Measurements from ENCODE around the gene GTPBP3.

GTPBP3 gene

DNA sequence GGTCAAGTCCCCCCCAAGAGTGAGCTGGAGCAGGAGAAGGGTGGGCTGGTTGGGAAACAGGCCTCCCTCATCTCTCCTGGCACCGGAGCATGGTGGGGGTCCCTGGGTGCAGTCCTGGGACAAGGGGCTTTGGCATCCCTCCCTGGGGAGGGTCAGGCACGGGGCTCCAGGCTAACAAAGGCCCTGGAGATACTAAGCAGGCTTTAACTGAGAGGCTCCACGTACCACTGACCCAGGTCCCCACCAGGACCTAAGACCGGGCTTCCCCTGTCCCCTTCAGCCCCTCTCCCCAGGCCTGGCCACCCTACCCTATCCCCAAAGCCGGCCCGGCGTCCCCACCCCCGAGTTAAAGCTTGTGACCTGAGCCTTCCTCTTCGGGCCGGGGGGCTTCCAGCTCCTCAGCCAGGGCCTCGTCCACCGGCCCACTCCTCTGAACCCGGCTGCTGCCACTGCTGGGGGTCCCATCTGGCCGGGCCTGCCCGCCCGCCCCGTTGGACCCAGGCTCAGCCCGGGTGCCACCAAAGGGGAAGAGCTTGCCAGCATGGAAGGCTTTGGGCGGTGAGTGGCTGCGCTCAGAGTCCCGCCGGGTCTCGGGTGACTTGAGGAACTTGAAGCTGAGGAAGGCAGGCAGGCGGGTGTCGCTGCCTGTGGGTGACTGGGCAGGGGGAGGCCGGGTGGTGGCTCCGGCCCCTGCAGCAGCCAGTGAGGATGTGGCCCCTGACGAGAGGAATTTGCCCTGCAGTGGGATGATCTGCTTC is 12.8 kb upstream of the GTPBP3 start:
- no peak for DNase-seq (ENCODE audit: low read depth, low spot score)
- Histone ChIP-seq H3K4me3 (no peak overlapping the region), H3K9ac (ENCODE audit: insufficient read length) (no peak overlapping the region), H3K27ac (no peak overlapping the region), H3K36me3 (ENCODE audit: insufficient read depth, low read length) (peaks cover 12% of the 10 kb centered on the region; the same call in 1 of the 2 replicates), H3K9me3 (ENCODE audit: low read depth, low read length) (no peaks in the 10 kb centered on the region)
- no peak for TF ChIP-seq FOXP2 (optimal IDR thresholded peaks at IDR 0.05; ENCODE audit: control extremely low read depth, extremely low read length, insufficient read depth)
- TF ChIP-seq EZH2 (IDR thresholded peaks at IDR 0.05), result no peak

DNA sequence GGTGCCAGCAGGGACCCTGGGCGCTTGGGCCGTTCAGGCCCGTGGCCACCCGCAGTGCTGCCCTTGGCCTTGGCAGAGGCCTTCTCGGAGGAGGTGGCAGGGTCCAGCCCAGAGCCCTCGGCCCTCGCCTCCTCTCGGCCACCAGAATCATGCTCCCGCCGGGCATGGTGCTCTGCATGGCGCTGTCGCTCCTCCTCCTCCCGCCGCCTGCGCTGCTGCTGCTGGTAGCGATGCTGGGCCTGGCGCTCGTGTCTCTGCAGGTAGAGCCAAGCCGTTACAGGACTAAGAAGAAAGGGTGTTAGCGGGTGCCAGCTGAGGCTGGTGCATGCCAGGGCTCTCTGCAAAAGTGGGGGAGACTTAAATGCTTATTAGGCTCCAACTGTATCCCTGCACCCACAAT is 12.2 kb upstream of the GTPBP3 start:
- Histone ChIP-seq H3K4me3 (no peak overlapping the region), H3K9ac (ENCODE audit: insufficient read length) (no peak overlapping the region), H3K9me3 (ENCODE audit: low read depth, low read length) (no peaks in the 10 kb centered on the region), H3K27ac (no peak overlapping the region), H3K36me3 (ENCODE audit: insufficient read depth, low read length) (peaks cover 6% of the 10 kb centered on the region; the same call in 1 of the 2 replicates)
- no peak for DNase-seq (ENCODE audit: low read depth, low spot score)
- TF ChIP-seq EZH2 (IDR thresholded peaks at IDR 0.05) (no peak), FOXP2 (optimal IDR thresholded peaks at IDR 0.05; ENCODE audit: control extremely low read depth, extremely low read length, insufficient read depth) (no peak), POLR2AphosphoS5 (IDR thresholded peaks at IDR 0.05; ENCODE audit: borderline replicate concordance, low read depth, low read length) (no peak)

DNA sequence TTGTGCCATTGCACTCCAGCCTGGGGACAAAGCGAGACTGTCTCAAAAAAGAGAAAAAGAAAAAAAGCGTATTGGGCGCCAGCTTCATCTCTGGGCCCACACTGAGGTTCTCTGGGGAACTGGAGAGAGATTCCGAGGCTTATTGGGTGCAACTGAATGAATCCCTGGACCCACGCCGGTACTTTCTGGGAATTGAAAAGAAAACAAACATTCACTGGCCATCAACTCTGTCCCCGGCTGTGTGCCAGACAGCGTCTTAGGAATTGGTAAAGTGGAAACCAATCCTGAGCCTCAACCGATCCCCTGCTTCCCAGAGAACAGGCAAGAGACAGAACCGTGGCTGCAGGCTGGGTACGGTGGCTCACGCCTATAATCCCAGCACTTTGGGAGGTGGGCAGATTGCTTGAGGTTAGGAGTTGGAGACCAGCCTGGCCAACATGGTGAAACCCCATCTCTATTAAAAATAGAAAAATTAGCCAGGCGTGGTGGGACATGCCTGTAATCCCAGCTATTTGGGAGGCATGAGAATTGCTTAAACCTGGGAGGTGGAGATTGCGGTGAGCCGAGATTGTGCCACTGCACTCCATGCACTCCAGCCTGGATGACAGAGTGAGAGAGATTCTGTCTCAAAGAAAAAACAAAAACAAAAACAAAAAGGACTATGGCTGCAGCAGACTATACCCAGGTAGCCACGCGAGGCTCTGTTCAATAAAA is 11.3 kb upstream of the GTPBP3 start:
- H3K9me3 ChIP-seq (ENCODE audit: low read depth, low read length), result no peaks in the 10 kb centered on the region
- TF ChIP-seq POLR2AphosphoS5 (IDR thresholded peaks at IDR 0.05; ENCODE audit: borderline replicate concordance, low read depth, low read length), result no peak
- no peak for TF ChIP-seq FOXP2 (optimal IDR thresholded peaks at IDR 0.05; ENCODE audit: control extremely low read depth, extremely low read length, insufficient read depth)
- no peak for TF ChIP-seq EZH2 (IDR thresholded peaks at IDR 0.05)
- H3K27ac ChIP-seq, result no peak overlapping the region
- no peak for DNase-seq (ENCODE audit: low read depth, low spot score)
- no peak overlapping the region for H3K9ac ChIP-seq (ENCODE audit: insufficient read length)
- no peak overlapping the region for H3K4me3 ChIP-seq
- H3K36me3 ChIP-seq (ENCODE audit: insufficient read depth, low read length), result no peaks in the 10 kb centered on the region; the same call in 1 of the 2 replicates

GRCh38 chr19:17326595-17326966 is 10.8 kb upstream of the GTPBP3 start:
- no peaks in the 10 kb centered on the region; the same call in 1 of the 2 replicates for H3K36me3 ChIP-seq (ENCODE audit: insufficient read depth, low read length)
- H3K9me3 ChIP-seq (ENCODE audit: low read depth, low read length), result no peaks in the 10 kb centered on the region
- no peak for TF ChIP-seq EZH2 (IDR thresholded peaks at IDR 0.05)
- TF ChIP-seq POLR2AphosphoS5 (IDR thresholded peaks at IDR 0.05; ENCODE audit: borderline replicate concordance, low read depth, low read length), result no peak
- no peak for TF ChIP-seq FOXP2 (optimal IDR thresholded peaks at IDR 0.05; ENCODE audit: control extremely low read depth, extremely low read length, insufficient read depth)
- no peak overlapping the region for H3K4me3 ChIP-seq
- no peak overlapping the region for H3K9ac ChIP-seq (ENCODE audit: insufficient read length)
- no peak for DNase-seq (ENCODE audit: low read depth, low spot score)
- H3K27ac ChIP-seq, result no peak overlapping the region

DNA sequence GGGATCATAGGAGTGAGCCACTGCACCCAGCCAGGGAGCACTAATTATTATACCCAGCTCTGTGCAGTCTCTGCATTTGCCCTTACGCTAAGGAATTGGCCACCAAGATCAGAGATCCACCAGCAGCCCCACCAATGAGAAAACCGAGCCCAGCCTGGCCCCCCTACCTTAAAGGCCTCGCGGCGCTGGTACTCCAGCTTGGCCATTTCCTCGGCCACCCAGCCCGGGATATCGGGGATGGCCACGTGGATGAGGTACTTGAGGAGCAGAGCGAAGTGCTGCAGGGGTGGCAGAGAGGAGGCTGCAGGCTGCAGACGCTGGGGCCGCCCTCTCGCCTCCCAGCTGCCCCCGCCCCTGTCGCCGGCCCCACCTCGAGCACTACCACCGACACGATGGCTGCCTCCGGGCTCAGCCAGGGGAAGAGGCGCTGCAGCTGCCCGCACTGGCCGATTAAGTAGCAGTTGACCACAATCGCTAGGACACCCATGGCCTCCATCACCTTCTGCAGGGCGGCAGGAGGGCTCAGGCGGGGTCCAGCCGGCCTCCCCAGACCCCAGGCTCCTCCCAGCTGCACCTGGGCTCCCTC is 10.2 kb upstream of the GTPBP3 start:
- Histone ChIP-seq H3K27ac (no peak overlapping the region), H3K9me3 (ENCODE audit: low read depth, low read length) (no peaks in the 10 kb centered on the region), H3K9ac (ENCODE audit: insufficient read length) (no peak overlapping the region), H3K36me3 (ENCODE audit: insufficient read depth, low read length) (no peaks in the 10 kb centered on the region; the same call in 1 of the 2 replicates), H3K4me3 (no peak overlapping the region)
- DNase-seq (ENCODE audit: low read depth, low spot score), result no peak
- TF ChIP-seq FOXP2 (optimal IDR thresholded peaks at IDR 0.05; ENCODE audit: control extremely low read depth, extremely low read length, insufficient read depth), result no peak
- no peak for TF ChIP-seq POLR2AphosphoS5 (IDR thresholded peaks at IDR 0.05; ENCODE audit: borderline replicate concordance, low read depth, low read length)
- TF ChIP-seq EZH2 (IDR thresholded peaks at IDR 0.05), result no peak

DNA sequence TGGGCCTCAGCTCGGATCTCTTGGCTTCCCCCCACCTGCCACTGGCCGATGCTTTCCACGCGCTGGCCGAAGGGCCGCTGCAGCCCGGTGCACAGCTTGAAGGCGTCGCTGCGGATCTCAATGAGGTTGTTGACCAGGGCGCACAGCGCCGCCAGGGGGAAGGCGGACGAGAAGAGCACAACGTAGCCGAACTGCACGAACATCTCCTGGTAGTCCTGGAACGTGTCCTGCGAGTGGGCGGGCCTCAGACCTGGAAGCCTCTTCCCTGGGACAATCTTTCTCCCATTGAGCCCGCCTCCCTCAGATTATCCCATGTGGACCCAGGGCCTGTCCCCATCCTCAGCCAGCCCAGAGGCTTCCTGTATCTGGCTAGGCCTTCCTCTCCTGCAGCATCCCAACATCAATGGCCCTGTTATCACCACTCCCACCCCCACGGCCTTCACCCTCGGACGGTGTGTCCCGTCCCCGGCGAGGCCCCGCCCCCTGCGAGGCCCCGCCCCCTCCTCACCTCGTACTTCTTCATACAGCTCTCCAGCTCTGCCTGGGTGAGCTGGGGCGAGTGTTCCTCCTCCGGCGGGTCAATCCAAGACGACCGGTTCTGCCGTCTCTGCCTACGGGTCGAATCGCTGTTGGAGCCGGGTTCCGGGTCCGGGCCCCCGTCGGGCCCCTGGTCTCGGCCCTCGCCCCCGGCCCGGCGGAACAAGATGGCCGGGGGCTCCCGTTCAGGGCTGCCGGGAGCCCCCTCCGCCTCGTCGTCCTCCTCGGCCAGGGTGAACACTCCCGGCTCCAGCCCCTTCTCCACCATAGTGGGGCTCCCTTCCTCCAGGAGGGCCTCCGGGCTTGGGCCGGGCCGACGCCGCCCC is 9.5 kb upstream of the GTPBP3 start:
- Histone ChIP-seq H3K9me3 (ENCODE audit: low read depth, low read length) (no peaks in the 10 kb centered on the region), H3K36me3 (ENCODE audit: insufficient read depth, low read length) (peaks cover 2% of the 10 kb centered on the region), H3K27ac (no peak overlapping the region), H3K9ac (ENCODE audit: insufficient read length) (no peak overlapping the region), H3K4me3 (no peak overlapping the region)
- TF ChIP-seq POLR2AphosphoS5 (IDR thresholded peaks at IDR 0.05; ENCODE audit: borderline replicate concordance, low read depth, low read length) (no peak), EZH2 (IDR thresholded peaks at IDR 0.05) (no peak), FOXP2 (optimal IDR thresholded peaks at IDR 0.05; ENCODE audit: control extremely low read depth, extremely low read length, insufficient read depth) (no peak)
- no peak for DNase-seq (ENCODE audit: low read depth, low spot score)

DNA sequence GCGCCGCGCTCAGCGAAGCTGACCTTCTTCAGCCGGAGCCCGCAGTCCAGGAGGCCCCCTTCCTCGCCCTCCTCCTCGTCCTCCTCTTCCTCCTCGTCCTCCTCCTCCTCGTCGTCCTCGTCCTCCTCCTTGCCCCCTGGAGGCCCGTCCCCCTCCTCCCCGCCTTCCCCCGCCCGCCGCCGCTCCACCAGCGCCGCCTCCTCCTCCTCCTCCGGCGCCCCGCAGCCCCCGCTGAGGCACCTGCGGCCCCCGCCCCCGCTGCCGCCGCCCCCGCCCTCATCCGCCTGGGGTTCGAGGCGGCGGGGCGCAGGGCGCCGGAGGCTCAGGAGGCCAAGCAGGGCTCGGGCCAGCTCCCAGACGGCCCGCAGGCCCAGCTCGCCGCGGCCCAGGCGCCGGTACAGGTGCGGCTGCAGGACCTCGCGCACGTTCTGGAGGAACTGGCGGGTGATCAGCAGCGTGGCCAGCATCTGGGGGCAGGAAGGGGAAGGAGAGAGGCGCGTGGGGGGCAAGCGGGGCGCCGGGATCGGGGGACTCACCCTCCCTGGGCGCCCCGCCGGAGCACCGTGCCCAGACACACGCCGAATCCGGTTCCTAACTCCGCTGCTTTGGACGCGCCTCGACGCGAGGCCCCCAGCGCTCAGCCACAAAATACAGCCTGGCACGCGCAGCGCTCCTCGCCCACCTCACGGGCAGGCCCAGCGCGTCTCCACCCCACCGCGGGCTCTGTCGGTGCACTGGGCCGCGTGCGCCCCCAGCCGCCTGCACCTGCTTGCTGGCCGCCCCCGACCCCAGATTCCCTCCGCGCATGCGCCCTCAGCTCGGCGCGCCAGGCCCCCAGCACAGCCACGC is 8.6 kb upstream of the GTPBP3 start:
- no peak for DNase-seq (ENCODE audit: low read depth, low spot score)
- TF ChIP-seq FOXP2 (optimal IDR thresholded peaks at IDR 0.05; ENCODE audit: control extremely low read depth, extremely low read length, insufficient read depth) (no peak), POLR2AphosphoS5 (IDR thresholded peaks at IDR 0.05; ENCODE audit: borderline replicate concordance, low read depth, low read length) (no peak), EZH2 (IDR thresholded peaks at IDR 0.05) (no peak)
- Histone ChIP-seq H3K27ac (no peak overlapping the region), H3K4me3 (no peak overlapping the region), H3K36me3 (ENCODE audit: insufficient read depth, low read length) (peaks cover 5% of the 10 kb centered on the region), H3K9me3 (ENCODE audit: low read depth, low read length) (no peaks in the 10 kb centered on the region), H3K9ac (ENCODE audit: insufficient read length) (no peak overlapping the region)
